CD4-positive, alpha-beta T cell treated with Interleukin-10 for 1 hour (primary cell): ENCODE measurements around the gene DIAPH2.

Experiments
- DNase-seq: peaks from one replicate; pipeline ENCODE4 v3.0.0-alpha.2; 2020

The DIAPH2 gene

DNA sequence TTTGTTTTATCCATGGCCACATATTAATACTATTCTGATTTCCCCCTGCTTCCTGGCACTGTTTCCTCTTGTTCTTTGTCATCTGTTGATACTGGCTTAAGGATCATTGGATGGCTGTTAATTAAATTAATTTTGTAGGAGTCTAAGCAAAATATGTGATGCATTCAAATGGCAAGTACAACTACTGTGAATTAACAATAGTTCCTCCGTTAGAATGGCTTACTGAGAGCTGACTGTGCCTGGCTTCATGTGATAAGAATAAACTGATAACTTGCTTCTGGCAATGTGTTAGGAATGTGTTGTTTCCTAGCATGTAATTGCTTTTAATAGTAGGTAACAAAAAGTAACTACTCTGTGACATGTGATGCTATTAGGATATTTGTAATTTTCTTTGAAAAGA lies 297.5 kb downstream of the DIAPH2 start:
- DNase-seq: no peak

DNA sequence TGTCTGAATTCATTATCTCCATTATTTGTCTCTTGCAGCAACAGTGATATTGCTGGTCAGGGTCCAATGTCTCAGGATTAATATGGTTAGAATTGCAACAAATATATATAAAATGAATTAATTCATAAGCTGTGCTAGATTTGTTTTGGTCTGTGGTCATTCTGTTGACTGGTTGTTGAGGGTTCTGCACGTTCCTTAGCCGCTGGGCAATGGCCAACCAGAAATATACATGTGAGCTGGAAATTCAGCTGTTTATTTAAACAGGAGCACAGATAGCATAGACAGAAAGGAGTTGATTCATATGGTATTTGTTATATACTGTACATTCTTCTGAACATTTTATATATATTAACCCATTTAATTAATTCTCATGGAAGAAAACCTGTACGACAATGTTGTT lies 299.9 kb downstream of the DIAPH2 start:
- DNase-seq: no peak

DNA sequence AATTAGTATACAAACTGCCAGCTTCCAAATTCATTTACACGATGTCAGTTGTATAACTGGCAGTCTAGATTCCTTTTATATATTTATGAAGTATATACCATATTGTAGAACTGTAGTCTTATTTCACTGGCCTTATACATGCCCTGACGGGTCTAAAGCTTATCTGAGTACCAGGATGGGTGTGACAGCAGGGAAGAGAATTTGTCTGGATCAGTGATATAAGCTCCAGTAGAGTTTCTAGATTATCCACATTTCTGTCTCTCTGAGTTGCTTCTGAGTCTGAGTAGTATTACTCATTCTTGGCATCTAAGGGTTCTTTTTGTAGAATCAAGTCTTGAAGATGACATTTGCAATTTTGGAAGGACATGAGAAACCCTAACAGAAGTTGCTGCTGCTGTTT lies 300.4 kb downstream of the DIAPH2 start:
- no peak for DNase-seq

DNA sequence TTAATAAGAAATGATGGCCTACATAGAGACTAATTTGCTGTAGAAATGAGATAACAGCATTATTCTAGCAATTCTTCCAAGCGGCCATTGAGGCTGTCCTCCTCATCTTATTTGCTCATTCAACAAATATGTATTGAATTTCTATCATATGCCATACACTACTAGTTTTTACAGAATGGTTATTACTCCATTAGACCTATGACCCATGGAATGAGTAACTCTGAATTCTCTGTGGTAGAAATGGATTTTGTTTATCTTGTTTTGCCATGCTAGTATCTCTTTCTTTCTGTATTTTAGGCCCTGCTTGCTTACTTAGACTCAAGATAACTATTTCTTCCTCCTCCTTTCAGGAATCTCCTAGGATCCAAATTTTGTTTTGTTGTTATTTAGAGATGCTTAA lies 302.6 kb downstream of the DIAPH2 start:
- DNase-seq: no peak

DNA sequence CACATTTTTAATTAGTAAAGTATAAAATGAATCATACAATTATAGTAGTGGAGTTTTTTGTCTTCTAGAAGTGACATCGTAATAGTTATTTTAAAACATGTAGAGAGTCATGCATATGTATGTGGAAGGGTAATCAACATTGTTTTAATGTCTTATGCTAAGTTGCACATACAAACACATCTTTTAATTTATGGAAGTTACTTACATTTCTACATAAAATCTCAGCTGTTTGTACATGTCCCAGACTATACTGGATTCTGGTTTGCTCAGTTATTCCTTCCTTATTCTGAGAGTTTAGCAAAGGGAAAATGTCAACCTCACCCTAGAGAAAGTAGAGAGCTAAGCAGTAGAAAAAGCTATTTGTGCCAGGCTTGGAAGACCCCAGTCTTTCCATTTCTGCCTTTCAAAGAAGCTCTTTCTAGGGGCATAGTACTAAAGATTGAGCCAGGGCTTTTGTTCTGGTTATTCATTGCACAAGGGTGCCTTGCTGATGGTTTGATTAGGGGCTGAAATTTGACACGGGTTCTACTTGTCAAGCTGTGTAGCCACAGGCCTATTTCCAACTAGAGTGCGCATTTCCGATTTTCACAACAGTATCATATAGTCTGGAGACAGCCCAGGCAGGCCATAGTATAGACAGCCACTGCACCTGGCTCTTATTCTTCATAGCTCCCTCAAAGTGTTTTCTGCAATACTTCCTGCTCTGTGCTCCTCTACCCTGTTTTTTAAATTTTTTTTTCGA lies 305.4 kb downstream of the DIAPH2 start:
- DNase-seq: no peak

DNA sequence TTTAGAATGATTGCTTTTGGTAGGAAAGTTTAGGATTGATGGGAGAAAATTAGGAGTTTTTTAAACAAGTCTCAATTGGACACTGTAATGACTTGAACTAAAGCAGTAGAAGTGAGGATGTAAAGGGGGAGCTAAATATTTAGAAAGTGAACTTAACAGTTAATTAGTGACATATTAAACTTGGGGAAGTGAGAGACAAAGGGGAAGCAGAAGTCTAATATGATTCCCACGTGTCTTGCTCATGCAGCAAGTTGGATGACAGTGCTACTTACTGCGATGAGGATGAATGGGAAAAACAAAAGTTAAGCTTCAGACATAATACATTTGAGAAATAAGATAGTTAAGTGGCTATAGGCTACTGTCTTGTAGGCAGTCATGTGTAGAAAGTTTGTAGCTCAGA lies 309.5 kb downstream of the DIAPH2 start:
- DNase-seq: no peak

DNA sequence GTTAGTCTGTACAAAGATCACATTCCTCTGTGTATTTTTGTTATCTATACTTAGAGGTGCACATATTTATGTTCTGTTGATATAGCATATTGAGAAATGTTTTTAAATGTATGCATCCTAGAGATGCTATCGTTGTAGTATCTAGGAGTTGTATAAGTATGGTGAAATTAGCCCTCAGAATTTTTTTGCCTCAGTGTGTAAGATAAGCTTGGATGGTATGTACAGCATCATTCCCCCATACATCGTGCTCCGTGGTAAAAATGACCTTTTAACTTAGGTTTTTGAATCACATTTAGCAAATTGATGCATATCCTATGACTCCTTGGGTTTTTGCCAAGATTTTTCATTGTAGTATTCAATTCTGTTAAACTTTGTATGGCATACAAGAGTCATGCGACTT lies 312.6 kb downstream of the DIAPH2 start:
- DNase-seq: no peak

DNA sequence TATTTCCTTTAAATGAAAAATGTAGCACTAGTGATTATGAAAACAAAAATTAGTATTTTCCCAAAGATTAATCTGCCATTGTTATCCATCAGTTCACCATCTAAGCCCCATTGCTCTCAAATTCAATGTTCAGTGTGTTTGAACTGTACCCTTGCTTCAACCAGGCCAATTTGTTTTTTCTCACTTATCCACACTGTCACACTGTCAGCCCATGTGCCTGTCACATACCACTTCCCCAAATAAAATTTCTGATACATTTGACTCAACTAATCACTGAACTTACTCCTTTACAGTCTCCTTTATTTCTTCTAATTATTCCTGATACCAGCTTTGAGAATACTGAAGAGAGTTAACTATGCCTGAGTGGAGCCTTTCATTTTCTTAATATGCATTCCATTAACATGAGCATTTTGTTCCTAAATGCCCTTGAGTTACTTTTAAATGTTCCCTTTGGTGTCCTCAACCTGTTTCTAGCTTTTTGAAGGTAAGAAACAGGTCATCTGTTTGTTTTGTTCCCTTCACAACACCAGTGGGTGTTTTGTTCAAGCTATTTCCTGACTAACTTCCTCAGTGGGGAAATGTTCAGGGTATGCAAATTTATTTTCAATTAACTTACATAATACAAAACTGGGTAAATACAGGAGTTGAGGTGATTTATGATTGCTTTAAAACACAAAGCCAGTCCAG lies 316.2 kb downstream of the DIAPH2 start:
- DNase-seq: no peak

DNA sequence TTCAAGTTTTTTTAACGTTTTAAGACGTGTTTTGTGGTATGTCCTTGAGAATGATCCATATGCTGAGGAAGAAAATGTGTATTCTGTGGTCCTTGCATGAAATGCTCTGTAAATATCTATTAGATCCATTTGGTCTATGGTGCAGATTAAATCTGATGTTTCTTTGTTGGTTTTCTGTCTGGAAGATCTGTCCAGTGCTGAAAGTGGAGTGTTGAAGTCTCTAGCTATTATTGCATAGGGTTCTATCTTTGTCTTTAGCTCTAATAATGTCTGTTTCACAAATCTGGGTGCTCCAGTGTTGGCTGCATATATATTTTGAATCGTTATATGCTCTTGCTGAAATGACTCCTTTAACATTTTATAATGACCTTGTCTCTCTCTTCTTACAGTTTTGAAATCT lies 321.5 kb downstream of the DIAPH2 start:
- no peak for DNase-seq

DNA sequence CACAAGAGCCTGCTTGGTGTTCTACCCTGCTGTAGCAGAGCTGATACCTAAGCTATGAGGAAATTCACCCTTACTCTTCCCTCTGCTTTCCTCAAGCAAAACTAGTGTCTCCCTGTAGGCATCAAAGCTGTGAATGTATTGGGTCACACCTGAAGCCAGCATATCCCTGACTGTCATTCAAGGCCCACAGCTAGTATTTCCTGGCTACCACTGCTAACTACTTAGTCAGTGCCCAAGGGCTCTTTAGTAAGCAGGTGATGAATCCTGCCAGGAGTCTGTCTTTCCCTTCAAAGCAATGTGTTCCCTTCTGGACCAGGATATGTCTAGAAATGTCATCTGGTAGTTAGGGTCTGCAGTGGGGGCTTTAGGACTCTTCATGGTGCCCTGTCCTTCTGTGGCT lies 324.7 kb downstream of the DIAPH2 start:
- no peak for DNase-seq

DNA sequence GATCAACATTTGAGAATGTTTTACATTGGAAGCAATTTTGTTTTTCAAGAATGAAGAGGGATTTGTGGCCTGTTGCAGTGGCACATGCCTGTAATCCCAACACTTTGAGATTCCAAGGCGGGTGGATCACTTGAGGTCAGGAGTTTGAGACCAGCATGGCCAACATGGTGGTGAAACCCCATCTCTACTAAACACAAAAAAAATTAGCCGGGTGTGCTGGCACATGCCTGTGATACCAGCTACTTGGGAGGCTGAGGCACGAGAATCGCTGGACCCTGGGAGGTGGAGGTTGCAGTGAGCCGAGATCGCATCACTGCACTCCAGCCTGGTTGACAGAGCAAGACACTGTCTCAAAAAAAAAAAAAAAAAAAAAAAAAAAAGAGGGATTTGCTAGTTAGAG lies 326.9 kb downstream of the DIAPH2 start:
- no peak for DNase-seq

DNA sequence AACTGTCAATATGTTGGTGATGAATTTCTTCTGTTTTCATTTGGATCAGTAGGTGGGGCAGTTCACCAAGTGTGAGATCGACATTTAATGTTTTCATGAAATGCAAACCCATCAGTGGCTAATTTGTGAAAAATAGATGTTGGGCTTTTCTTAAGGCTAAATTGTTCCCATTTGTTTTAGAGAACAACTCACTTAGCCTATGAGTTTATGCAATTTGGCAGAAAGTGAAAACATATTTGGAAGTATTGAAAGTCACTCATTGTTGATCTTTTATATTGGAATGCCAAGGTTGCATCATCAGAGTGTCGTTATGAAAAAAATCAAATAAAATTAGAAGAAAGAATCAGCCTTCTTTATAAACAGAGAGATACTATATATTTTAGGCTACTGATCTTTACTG lies 331.5 kb downstream of the DIAPH2 start:
- DNase-seq: no peak

DNA sequence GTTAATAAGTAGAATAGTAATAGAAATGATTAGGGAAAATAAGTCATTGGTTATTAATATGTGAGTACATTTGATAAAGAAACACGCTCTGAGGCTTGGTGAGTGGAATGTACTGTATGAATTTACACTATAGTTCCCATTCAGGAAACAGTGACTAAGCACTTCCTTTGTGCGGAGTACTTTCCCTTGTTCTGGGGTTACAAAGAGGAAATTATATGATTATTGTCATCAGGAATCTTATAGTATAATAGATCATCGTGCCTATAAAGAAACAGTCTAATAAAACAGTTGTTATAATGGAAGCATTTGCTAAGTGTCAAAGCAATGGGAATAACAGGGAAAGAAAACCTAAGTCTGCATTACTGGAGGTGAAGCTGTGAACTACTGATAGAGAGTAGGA lies 337.0 kb downstream of the DIAPH2 start:
- DNase-seq: no peak

DNA sequence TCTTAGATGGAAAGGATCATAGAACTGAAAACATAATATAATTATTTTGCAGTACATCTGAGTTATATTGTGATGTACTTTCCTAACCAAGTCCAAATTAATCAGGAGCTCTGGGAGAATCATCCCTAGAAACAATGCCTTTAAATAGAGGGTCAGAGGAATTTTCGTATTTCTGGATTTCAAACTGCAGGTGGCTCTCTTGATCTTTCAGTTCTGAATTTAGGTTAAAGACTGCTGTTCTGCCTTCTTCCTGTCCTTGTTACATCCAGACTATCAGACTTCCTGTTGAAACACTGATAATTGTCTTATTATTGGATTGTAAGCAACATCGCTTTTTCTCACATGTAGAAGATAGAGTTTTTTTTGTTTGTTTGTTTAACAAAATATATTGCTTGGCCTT lies 341.8 kb downstream of the DIAPH2 start:
- no peak for DNase-seq

DNA sequence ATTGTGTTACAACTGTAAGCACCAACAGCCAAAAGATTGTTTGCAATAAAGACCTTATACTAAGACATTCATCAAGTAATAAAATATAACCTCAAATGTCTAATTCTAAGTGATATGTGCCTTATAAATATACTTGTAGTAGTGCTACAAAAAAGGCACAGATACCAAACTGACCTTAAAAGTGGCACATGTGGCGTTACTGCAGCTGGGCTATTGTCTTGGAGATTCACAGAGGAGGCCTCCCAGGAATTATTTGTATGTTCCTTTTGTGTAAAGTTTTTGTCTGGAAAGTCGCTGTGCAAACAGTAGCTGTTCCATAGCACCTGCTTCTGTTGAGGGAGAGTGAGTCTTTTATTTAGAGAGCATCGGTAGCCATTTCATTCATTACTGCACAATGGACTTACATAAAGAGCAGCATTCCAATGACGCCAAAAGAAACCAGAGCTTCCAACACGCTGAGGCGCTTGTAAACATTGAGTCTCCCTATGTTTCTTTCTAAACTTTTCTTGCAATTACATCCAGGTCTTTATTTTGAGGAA lies 342.8 kb downstream of the DIAPH2 start:
- no peak for DNase-seq

DNA sequence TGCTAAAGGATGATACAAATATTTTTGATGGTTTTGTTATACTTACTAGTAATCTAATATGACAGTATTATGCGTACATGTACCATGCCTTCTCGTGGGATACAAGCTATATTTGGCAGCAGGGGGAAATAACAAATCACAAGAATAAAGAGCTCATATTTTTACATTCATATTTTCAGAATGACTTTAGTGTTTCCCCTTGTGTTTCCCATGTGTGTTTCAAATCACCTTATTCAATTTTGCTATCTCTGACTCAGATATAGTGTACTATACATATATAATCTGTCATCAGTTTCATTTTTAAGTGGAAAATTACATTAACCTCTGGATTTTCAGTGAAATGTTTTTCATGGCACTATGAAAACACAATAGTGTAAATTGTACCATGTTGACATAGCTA lies 345.8 kb downstream of the DIAPH2 start:
- DNase-seq: no peak

DNA sequence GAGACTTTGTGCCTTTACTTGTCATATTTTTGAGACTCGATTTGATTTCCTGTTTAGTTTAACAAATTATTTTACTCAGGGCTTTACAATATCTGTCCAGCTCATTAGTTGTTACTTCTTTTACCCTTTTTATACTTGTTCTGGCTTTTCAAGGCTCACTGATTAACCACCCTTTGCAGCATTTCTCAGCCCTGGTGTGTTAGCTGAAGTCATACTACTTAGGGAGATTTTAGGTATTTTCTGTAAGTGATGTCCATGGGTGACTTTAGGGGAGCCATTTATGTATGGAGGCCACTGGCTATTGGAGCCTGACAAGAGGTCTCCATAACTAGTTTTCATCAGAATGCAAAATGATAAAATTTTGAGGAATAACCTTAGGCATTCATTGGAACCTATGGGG lies 346.3 kb downstream of the DIAPH2 start:
- no peak for DNase-seq

DNA sequence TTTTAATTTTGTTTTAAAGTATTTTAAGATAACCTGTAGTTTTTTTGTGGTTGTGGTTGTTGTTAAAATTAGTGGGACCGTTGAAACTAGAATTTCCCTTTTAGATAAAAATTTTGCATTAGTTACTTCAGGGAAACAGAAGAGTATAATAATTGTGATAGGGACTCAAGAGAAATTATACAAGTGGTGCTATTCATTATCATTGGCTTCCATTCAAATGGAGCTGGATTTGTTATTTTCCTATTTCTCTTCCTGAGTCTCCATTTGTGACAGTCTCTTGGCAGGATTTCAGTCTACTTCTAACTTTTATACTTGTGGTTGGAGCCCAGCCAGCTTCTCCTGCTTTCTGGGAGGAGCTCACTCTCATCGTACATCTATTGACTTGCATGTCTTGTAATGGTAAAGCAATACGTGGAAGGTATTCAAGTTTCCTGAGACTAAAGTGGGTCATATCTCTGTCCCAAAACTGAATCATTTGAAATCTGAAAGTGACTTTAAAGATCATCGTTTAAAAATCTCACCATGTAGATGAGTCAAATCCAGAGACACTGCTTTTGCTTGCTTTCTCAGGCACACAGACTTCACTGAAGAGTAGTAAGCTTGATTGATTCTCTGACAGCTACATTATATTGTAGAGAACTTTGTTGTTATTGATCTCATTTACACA lies 354.9 kb downstream of the DIAPH2 start:
- no peak for DNase-seq

DNA sequence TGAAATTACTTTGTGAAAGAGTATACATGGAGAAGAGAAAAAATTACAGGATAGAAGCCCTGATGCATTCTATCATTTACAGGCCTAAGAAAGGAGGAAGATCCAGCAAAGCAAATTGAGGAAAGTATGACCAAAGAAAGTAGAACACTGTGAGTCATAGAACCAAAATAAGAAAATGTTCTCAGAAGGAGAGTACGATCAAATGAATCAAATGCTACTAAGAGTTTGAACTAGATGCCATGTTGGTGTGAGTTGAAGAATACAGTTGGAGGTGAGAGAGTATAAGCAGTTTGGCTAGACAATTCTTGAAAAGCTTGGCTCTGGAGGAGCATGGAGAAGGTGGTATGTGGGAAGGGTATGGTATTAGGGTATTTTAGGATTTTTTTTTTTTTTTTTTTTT lies 360.8 kb downstream of the DIAPH2 start:
- DNase-seq: no peak

DNA sequence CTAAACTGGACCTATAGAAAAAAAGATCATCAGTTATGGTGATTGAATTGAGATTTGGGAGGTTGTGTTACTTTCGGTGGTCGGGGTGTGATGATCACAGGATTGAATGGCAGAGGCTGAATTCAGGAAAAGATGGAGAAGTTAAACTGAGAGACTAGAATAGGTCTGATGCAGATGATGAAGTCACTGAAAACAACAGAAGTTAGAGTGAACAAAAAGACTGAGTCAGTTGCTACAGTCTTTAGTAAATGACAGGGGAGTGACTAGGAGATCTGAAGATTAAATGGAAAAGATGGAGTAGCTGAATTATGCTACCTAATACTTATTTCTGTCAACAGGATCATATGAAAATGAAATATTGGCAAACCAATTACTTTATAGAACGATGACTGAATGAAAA lies 362.2 kb downstream of the DIAPH2 start:
- DNase-seq: no peak

DNA sequence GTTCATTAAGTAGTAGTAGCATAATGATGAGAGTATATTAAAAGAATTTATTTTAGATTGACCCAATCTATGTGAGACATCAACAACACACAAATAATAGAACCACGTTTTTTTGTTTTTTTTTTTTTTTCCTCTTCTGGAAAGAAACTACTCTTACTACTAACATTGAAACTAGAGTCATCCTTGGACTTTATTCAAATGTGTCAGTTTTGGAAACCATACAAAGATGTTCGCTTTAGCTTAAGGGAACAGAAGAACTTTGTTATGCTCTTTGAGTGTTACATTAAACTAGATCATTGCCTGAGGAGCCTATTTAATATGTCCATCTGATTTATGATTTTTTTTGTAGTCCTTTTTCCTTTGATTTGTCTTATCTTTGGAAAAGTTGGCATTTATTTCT lies 365.8 kb downstream of the DIAPH2 start:
- DNase-seq: no peak

DNA sequence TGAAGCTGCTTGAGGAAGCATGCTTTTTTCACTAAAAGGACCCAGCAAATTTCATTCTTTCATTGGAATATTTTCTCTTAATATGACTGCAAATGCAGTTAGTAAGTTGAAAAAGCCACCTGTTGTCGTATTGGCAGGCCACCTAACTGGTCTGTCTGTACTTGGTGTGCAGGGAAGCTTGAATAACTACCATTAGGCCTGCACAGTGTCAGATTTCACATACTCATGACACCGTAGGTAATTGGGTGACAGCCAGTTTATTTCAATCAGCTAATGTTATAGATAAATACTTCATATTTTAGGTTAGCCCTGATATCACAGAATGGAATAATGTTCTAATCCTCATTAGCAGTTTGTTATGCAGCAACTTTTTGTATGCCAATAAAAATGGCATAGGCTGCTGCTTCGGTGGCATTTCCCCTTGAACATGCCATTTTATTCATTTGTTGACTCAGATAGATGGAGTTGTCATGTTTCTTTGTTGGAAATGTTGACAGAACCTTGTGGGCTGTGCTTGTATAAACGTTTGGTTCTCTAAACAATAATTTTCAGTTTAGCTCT lies 372.8 kb downstream of the DIAPH2 start:
- no peak for DNase-seq

DNA sequence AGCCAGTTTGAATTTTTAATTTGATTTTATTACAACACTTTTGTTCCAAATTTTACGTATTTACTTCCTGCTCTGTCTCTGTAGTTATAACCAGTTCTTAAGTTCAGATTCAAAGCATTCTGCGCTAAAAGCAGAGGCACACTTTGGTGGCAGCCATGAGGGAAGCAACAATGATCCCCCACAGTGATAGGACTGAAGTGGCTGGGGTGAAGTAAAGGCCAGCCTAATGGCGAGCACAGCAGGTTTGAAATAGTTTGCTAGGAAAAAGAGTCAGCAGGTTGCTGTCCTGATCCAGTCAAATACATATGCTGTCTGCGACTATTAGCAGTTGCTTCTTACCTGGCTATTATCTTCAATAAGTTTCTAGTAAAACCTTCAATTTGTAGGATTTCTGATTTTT lies 375.4 kb downstream of the DIAPH2 start:
- DNase-seq: no peak

DNA sequence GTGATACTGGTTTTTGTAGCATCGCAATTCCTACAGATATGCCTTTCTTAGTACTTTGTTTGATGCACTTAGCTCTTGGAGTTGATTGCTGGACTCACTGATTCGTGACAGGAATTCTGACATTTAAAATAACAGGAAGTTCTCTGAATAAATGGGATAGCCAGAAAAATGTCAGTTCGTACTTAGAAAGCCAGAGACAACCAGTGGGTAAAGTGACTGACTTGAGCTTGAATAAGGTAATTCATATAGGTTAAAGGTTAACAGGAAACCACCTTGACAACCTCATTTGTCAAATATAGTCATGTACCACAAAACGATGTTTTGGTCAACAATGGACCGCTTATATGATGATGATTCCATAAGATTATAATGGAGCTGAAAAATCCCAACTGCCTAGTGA lies 380.4 kb downstream of the DIAPH2 start:
- DNase-seq: no peak
